ENCODE data around the gene MINDY2.
"Not testable (repeated sequence)": the region's sequence is repeated elsewhere in the genome, so short reads cannot be mapped to it uniquely, and the experiment has no call there.

Gene MINDY2

GRCh38 chr15:58779554-58779953 is 8.5 kb downstream of the MINDY2 start:
- no peak for TF ChIP-seq CTCF (IDR thresholded peaks at IDR 0.05; ENCODE audit: extremely low read depth, missing control alignments)
- no peak for DNase-seq (ENCODE audit: low spot score)

- DNase-seq (ENCODE audit: low spot score), result no peak
- no peak for TF ChIP-seq CTCF (IDR thresholded peaks at IDR 0.05; ENCODE audit: extremely low read depth, missing control alignments)
Measured at GRCh38 chr15:58785355-58785754, 14.3 kb downstream of the MINDY2 start.

GRCh38 chr15:58788056-58788710 is 17.1 kb downstream of the MINDY2 start:
- TF ChIP-seq CTCF (IDR thresholded peaks at IDR 0.05; ENCODE audit: extremely low read depth, missing control alignments), result no peak

GRCh38 chr15:58793862-58794261 is 22.8 kb downstream of the MINDY2 start:
- TF ChIP-seq CTCF (IDR thresholded peaks at IDR 0.05; ENCODE audit: extremely low read depth, missing control alignments), result no peak
- DNase-seq (ENCODE audit: low spot score), result no peak

More at GRCh38 chr15:58788056-58788710, 17.1 kb downstream of the MINDY2 start:
- DNase-seq (ENCODE audit: low spot score), result no peak

GRCh38 chr15:58795825-58796224 is 24.7 kb downstream of the MINDY2 start:
- DNase-seq (ENCODE audit: low spot score), result no peak
- no peak for TF ChIP-seq CTCF (IDR thresholded peaks at IDR 0.05; ENCODE audit: extremely low read depth, missing control alignments)

- DNase-seq (ENCODE audit: low spot score), result no peak
- no peak for TF ChIP-seq CTCF (IDR thresholded peaks at IDR 0.05; ENCODE audit: extremely low read depth, missing control alignments)
Measured at GRCh38 chr15:58797505-58797904, 26.4 kb downstream of the MINDY2 start.

- DNase-seq (ENCODE audit: low spot score), result no peak
- no peak for TF ChIP-seq CTCF (IDR thresholded peaks at IDR 0.05; ENCODE audit: extremely low read depth, missing control alignments)
Measured at GRCh38 chr15:58805095-58805494, 34.0 kb downstream of the MINDY2 start.

GRCh38 chr15:58823267-58823666 is 52.2 kb downstream of the MINDY2 start:
- DNase-seq (ENCODE audit: low spot score), result not testable (repeated sequence)
